ENCODE data around the gene SEL1L3.

DNA sequence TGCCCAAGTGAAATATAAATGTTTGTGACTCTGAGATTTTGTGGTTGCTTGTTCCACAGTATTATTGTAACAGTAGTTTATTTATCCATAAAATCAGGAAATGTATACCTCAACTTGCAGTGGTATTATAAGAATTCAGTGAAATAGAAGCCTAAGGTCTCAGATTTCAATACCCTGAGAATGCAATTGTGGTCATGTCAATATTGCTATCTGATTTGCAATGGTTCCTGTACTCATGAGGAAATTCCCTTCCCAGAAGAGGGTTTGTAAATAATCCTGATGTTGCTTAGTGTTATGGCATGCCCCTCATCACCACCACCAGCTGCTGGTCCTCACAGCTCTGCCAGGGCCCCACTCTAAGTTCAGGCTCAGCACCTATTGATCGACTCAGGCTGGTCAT is 139.4 kb downstream of the SEL1L3 start:
- TF ChIP-seq CTCF (conservative IDR thresholded peaks at IDR 0.05; ENCODE audit: low read depth, low read length) (no peak), EZH2 (IDR thresholded peaks at IDR 0.05; ENCODE audit: low read length, unreplicated experiment) (no peak), EZH2phosphoT487 (IDR thresholded peaks at IDR 0.05; ENCODE audit: borderline replicate concordance, low read length) (no peak)

Data from PC-3 (cell line).